ENCODE results near the gene DLG5. TPM values are rescaled to one million over a fixed set of nuclear protein-coding genes. Genes with fewer than 3 reads are reported as not detected.

Gene DLG5
- total RNA-seq, 1 experiment from 2014 or later: 60.3 TPM

DNA sequence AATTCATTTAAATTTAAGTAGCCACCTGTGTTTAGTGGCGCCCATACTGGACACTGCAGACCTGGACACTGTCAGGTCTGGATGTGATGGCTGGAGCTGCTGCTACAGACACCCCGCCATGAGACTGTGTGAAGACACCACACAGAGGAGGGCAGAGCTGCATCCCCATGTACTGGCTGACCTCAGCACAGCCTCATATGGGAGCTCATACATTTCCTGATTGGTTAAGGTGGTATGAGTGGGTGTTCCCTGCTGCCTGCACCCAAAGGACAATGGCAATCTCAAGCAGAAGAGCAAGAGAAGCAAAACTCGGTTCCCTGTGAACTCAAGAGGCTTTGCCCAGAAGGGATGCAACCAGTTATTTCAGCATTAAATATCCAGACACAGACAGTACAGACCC, 60.0 kb downstream of the DLG5 start:
- DNase-seq (ENCODE audit: low spot score): no peak

DNA sequence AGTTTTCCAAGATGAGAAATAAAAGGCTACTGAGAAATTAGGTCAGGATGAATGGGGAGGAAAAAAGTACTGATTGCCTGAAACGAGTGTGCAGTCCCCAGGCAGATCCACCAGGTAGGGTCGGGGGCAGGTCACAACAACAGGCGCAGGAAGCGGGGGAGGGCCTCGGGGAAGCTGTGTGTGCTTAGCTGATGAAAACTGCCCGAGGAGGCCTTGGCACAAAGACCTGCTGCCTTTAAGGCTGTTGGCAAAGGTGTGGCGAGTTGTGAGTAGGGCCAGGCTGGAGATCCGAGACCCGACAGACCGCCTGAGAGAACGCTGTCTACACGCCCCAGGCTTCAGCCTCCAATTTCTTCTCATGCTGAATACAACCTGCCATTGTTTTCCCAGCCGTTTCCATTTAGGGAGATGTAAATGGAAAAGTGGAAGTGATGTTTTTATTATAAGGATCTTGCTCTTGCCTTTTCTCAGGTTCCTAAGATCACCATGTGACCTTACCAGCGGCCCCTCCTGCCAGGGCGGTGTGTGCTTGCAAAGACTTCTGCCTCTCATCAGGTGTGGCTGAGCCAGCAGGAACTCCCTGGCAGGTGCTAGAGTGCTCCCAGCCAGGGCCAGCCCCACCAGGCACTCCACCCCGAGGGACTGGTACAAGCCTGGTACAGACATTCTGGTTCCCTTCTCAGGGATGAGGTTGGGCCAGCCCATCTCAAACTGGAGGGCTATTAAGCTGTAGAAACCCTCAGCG, 60.8 kb downstream of the DLG5 start:
- DNase-seq (ENCODE audit: low spot score): no peak

DNA sequence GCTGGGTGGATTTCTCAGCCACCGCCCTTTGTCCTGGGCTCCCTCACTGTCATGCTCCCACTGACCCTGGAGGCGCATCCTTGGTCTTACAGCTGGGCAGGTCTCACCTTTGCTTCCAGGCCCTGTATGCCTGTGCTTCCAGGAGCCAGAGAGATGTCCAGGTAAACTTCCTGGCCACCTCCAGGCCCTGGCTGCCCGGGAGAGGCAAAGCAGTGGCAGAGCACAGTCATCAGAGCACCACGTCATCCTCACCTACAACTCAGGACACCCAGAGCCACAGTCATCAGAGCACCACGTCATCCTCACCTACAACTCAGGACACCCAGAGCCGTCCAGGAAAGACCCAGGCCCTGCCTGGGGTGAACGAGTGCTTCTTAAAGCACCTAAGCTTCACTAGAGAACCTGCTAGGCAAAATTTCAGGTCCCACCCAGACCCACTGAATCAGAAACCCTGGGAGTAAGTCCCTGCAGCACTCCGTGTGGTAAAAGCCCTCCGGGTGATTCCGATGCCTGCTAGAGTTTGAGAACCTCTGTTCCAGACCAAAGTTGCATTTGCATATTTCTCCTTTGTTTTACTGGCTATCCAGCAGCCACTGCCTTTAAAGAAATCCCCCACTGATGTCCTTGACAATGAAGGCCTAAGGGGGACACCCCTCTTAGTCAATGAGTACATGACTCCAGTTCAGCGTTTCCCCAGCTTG, 62.3 kb downstream of the DLG5 start:
- DNase-seq (ENCODE audit: low spot score): no peak

DNA sequence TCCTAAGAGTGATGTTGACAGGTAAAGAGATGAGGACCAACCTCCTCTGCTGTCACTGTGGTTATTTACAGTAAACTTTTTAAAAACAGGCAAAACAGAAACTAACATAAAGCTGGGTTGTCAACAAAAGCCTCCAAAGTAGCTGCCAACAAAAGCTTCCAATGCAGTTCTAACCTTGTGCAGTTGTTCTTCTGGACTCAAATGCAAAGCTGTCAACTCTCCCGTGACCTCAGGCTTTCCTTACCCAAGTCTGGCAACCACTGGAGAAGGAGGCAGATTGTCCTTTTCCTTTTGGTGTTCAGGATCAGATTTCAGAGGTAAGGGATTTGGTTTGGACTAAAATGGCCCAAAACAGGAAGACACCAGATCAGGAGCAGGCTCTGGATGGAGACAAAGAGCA, 63.1 kb downstream of the DLG5 start:
- no peak for DNase-seq (ENCODE audit: low spot score)

DNA sequence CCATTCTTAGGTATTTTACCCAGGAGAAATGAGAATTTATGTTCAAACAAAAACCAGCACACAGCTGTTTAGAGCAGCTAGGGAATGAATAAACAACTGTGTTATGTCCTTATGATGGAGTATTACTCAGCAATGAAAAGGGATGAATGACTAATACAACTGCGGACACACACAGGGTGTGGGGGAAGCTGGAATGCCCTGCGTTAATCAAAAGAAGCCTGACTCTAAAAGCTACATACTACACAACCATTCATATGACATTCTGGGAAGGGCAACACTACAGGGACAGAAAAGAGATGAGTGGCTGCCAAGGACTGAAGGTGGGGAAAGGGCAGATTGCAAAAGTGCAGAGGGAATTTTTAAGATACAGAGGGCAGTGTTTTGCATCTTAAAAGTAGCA, 64.0 kb downstream of the DLG5 start:
- no peak for DNase-seq (ENCODE audit: low spot score)

DNA sequence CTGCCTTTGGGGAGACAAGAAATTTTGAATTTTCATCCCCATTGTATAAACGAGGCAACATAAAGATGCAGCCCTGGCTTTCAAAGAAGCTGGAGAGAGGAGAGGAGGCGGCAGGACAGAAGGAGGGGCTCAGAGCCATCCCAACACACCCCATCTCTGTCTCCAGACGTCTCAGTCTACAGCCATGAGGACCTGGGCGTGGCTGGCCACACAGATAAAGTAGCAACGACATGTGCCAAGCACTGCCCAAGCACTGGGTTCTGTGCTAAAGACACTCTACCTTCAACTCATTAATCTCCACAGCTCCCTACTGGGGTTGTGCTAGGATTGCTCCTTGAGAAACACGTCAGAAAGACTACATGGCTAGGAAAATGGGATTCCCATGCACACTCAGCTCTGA, 65.2 kb downstream of the DLG5 start:
- no peak for DNase-seq (ENCODE audit: low spot score)

DNA sequence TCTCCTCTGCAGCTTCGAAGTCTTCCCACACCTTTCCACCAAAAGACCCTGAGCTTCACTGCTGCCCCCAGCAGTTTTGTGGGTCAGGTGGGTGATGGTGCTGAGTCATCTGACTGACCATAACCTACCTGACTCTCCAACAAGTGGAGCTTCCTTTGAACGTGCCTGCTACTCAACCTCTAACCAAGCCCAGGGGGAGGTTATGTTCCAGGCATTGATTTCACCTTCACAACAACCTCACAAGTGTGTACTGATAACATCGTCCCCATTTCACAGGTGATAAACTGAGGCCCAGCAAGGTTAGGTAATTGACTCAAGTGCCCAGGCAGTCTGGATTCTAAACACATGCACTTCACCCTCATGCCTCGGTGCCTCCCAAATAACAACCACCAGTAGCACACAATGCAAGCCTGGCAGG, 66.7 kb downstream of the DLG5 start:
- DNase-seq (ENCODE audit: low spot score): no peak

DNA sequence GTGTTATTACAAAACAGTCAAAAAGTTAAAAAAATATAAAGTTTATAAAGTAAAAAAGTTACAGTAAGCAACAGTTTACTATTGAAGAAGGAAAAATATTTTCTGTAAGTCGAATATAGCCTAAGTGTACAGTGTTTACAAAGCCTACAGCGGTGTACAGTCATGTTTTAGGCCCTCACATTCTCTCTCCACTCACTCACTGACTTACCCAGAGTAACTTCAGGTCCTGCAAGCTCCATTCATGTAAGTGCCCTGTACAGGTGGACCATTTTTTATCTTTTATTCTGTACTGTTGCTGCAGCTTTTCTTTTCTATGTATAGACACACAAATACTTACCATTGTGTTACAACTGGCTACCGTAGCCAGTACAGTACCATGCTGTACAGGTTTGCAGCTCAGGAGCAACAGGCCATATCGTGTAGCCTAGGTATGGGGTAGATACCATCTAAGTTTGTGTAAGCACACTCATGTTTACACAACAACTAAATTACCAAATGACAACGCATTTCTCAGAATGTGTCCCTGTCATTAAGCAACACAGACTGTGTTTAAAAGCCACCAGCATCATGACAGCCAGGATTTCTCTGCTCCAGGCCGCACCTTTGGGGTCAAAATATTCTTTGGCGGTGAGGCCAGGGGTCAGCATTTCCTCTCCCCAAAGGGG, 67.2 kb downstream of the DLG5 start:
- DNase-seq (ENCODE audit: low spot score): no peak

DNA sequence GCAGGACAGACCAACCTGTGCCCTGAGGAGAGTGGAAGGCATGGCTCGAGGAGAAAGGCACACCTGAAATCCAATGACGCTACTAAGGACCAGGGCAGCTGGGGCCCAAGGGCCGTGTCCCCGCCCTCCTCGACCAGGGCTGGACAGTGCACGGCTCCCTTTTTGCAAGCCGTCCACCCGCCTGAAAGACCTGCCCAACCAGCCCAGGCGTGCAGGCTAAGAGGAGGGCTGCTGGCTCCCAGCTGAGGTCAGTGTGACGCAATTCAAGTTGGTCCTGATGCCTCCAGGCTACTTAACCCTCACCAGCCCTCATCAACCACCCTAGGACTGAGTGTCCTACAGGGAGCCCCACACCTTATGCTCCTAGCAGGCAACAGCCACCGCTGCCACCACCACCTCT, 69.3 kb downstream of the DLG5 start:
- no peak for DNase-seq (ENCODE audit: low spot score)

DNA sequence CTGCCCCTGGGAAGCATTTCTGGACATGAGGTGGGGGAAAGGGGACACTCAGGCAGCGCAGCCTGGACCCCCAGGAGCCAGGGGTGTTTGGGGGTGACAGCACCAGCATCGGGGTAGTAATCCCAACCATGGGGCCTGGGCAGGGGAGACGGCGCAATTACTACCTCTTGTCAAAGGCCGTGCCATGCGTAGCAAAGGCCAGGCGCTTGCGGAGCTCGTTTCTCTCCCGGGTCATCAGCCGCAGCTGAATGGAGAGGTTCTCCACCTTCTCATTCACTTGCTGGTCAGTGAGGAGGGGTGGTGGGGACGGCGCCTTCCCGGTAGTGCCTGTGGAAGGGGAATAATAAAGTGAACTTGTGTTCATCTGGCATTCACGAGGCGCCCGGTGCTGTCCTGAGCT, 70.0 kb downstream of the DLG5 start:
- no peak for DNase-seq (ENCODE audit: low spot score)

DNA sequence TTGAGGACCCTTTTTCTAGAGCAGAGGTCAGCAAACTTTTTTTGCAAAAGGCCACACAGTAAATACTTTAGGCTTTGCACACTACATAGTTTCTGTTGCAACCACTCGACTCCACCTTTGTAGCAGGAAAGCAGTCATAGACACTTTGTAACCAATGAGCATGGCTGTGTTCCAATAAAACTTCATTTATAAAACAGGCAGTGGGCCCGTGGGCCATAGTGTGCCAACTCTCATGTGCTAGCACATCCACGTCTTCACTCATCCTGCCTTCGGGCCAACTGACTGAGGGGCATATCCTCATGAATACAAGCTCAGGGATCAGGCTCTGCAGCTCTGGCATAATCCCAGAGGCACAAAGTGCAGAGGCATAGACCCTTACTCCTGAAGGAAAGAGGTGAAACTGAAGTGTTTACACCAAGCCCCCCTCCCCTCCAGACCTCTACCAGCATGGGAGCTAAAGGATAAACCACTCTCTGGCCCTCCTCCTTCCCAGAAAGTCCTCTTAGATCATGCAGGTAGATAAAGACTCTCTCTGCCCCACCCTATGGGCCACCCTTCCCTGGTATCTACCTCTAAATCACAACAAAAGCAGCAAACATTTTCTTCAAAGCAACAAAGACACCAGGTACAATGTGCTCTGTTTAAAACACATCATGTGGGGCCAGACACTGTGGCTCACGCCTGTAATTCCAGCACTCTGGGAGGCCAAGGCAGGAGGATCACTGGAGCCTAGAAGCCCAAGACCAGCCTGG, 71.0 kb downstream of the DLG5 start:
- no peak for DNase-seq (ENCODE audit: low spot score)

DNA sequence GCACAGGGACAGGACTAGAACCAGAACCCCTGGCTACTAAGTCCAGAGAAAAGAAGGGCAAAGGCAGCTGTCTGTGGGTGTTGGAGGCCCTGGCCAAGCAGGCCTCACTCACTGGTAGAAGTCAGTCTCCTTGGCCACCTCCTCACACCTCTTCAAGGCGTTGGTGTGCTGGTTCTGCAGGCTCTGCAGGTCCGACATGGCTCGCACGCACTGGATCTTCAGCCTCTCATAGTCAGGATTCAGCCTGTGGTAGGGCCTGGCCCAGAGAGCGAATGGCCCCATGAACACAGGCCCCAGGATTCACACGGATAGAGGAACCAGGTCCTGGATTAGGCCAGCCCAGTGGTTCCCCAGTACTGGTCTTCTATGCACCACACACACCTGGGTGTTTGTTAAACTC, 72.4 kb downstream of the DLG5 start:
- DNase-seq (ENCODE audit: low spot score): no peak

DNA sequence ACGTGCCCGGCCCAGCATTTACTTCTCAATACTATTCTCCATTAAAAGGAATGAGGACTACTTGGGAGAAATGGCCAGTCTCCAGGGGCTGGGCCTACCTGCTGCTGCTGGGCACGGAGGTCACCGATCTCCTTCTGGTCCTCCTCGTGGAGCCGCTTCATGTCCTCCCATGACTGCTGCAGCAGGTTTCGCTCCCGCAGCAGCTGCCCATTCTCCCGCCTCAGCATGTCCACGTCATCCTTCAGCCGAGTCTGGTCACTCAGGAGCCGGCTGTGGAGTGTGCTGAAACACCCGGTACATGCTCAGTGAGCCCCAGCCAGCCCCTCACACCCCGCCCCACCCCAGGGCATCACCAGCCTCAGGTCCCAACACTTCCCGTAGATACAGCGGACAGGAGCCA, 73.3 kb downstream of the DLG5 start:
- DNase-seq (ENCODE audit: low spot score): no peak

DNA sequence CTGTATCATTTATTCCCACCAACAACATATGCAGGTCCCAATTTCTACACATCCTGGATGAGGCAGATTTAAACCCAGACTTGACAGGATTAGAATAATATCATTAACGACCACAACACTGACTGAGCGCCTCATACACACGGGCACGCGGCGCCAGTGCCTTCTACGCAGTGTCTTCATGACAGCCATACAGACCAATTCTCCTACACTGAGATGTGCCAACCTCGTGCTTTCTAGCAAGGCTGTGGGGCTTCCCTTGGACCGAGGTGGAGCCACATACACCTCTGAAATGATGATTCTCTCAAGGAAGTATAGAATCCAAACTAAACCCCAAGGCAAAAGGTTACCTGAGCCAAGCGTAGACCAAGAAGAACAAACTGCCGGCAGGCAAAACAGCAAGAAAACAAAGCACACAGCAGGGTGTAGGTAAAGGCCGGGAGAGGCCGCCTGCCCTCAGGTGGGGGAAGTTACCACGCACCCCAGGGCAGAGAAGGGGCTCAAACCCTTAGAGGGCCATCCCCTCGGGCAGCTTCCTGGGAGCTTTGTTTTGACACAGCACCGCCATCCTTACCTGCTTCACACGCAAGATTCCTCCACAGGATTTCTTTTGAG, 75.8 kb downstream of the DLG5 start:
- DNase-seq (ENCODE audit: low spot score): no peak

DNA sequence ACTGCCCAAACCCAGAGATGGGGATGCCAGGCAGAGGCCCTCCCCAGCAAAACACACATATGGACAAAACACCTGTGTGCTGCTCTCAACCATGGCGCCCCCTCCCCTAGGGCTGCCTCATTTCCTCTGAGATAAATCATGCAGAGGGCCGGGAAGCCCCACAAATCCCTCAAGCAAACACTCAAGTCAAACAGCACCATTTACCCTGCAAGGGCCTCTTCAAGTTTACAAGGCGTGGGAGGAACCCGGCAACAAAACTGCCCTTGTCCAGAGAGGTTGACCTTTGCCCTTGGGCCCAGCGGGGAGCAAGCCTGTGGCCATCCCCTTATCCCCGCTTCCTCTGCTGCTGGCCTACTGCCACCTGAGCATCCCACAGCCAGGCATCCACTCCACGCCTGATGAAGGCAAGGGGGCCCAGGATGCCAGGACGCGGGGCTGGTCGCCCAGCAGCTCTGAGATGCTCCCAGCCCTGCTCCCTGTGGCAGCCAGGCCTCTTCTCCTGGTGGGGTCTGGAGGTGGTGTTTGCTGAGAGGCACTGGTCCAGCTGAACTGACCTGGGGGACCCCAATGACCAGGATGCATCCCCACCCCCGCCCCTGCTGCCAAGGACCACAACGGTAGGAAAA, 77.4 kb downstream of the DLG5 start:
- peak; percentile 30 for DNase-seq (ENCODE audit: low spot score)

DNA sequence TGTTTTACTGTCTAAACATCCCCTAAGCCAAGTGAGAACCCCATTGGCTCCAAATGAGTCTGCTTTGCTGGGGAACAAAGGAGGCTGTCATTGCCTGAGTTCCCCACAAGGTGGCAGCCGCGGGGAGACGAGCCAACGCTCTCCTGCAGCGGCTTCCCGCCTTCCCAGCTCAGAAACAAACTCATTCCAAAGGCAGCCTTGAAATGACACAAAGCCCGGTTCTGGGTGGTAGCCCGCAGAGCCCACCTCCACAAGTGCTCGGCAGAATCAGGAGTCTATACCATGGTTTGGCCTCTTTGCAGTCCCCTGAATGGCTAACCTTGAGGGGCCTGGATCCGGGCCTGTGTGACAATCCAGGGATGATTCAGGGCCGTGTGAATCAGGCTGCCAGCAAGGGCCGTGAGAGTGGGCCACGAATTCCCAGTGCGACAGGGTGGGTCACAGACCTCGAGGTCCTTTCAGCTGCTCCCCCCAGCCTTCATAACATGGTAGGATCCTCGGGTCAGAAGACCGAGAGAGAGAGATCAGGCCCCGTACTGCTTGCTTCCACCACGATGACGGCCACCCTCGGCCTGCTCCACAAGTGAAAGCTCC, 79.7 kb downstream of the DLG5 start:
- peak; percentile 79 for DNase-seq (ENCODE audit: low spot score)

DNA sequence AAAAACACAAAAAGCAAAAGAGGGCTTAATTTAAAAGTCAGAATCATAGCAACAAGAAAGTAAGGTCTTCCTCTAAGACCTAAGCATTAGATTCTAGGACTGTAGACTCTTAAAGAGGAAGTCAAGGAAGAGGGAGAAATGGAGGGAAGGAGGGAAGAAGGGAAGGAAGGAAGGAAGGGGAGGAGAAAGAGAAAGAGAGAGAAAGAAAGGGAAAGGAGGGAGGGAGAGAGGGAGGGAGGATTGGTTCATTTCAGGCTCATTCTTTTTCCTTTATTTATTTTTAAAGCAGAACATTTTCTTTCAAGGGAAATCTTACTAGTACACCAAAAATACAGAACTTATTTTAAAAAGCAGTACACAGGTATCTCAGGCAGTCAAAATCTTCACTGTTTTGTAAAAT, 81.1 kb downstream of the DLG5 start:
- DNase-seq (ENCODE audit: low spot score): no peak

DNA sequence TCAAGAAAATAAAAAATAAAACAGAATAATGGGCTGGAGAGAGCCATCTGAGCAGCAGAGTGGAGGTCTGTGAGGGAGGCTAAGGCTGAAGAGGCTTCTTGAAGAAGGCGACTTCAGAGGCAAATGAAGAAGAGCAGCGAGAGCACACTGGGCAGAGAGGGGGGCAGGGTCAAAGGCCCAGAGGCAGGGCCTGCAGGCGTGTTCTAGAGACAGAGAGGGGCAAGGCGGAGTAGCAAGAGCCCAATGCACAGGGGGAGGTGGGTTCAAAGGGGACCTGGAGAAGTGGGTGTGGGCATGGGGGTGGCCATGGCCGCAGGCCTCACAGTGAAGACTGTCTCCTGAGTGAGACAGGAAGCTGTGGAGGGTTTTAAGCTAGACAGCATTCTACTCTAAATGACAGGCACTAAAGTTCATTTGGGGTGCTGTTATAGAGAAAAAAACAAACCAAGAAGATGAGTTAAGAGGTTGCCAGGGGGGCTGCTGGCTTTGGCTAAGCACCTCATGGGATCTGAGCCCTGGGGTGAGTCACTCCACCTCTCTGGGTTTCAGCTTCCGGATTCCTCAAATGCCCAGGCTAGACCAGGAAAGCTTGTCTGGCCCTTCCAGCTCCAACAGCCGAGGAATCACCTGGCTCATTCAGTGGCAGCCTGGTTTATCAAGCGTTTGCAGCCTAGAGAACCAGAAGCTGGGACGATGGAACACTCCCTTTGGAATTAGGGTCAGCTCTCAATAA, 81.7 kb downstream of the DLG5 start:
- peak; percentile 95 for DNase-seq (ENCODE audit: low spot score)

DNA sequence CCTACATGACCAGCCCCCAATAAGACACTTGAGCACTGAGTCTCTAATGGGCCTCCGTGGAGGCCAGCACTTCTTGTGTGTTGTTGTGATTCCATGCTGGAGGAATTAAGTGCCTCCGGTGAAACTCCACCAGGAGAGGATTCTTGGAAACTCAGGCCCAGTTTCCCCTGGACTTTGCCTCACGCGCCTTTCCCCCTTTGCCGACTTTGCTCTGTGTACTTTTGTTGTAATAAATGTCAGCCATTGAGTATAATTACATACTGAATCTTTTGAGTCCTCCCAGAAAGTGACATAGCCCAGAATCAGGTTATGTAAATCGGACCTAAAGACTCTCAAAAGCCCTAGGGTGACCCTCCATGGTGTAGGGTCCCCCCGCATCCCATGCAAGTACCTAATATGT, 82.4 kb downstream of the DLG5 start:
- DNase-seq (ENCODE audit: low spot score): no peak

DNA sequence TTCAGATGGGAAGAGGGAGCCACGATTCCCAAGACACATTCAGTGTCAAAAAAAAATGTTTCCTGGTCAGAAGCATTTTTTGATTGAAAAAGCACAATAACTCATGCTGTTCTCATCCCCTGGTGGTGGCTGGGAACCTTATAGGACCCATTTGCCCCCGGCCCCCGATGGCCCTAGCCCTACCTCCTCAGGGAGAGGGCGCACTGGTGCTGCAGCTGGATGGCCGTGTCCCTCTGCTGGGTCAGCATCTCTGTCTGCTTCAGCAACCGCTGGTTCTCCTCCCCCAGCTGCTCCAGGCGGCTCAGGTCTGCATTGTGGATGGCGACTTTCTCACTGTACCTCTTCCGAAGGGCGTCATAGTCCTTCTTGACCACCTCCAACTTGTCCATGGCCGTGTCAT, 83.3 kb downstream of the DLG5 start:
- DNase-seq (ENCODE audit: low spot score): no peak

All from A172 (cell line).